UCSD-AML1 (cell line): ENCODE results near the gene RAPGEF4.

Experiments used
- DNase-seq: peaks from one replicate; lab custom pipeline; 2025; ENCODE audit not compliant: unreplicated experiment; lab: John Stamatoyannopoulos, UW

Gene RAPGEF4

DNA sequence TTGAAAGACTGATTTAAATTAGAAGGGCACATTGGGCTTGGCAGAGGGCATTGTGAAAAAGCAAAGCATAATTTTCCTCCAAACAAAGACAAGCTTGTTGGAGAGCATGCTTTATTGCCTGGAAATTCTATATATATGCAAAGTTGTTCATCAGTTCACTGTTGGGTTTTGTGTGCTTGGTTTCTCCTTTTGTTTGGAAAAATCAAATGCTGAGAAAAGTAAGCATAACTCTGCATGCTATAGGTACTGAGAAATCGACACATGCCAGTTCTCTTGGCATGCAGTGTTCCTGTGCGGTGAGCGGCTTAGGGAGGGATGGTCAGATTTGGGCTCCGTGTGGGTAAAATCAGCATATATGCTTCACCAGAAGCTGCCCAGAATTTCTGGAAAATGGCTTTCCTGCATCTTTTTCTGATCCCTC is 161.0 kb downstream of the RAPGEF4 start:
- DNase-seq = no peak

DNA sequence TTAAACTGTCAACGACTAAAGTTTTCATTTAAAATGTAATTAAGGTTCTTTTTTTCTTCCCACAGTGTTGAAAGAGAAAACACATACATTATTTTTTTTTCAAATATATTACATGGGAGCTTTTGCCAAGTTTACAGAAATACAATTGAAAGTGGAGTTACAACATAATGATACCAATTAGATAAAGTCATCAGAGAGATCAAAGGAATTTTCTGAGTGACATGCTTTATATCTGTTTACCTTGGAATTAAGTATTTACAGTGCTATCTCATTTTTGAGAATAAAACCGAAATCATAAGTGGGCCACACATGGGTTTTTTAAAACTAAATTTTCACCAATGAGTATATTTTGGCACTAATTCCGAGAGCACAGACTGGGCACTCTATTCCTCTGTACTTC is 165.2 kb downstream of the RAPGEF4 start:
- no peak for DNase-seq

DNA sequence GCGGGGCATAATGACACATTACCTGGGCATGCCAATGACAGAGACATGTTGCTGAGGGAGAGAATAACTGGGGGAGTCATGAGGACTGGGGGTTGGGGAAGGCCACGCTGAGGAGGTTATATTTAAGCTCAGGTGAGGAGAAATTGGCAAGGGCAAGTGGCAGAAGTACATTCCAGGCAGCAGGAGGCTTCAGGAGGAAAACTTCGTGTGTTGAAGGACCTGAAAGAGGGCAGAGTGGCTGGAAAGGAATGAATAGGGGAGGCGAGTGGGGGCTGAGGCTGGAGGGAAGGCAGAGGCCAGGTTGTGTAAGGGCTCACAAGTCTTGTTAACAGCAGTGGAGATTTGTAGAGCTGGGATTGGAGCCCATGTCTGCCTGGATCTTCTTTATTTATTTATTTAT is 166.3 kb downstream of the RAPGEF4 start:
- no peak for DNase-seq

DNA sequence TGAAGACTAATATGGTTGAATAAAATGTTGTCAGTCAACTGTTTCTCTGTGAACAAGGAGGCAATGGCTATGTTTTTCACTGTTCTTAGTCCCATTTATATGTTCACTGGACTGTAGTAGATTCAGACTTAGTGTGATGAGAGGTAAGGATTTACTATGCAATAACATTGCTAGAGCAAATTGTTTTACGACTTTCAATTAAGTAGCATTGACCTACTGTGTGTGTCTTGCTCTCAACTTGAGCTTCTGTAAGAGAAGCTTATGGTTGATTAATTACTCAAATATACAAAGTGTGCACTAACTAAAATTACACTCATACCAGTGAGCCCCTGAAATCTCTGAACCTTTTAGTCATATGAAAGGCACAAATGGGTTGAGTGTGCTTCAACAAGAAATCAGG is 168.6 kb downstream of the RAPGEF4 start:
- DNase-seq = no peak

DNA sequence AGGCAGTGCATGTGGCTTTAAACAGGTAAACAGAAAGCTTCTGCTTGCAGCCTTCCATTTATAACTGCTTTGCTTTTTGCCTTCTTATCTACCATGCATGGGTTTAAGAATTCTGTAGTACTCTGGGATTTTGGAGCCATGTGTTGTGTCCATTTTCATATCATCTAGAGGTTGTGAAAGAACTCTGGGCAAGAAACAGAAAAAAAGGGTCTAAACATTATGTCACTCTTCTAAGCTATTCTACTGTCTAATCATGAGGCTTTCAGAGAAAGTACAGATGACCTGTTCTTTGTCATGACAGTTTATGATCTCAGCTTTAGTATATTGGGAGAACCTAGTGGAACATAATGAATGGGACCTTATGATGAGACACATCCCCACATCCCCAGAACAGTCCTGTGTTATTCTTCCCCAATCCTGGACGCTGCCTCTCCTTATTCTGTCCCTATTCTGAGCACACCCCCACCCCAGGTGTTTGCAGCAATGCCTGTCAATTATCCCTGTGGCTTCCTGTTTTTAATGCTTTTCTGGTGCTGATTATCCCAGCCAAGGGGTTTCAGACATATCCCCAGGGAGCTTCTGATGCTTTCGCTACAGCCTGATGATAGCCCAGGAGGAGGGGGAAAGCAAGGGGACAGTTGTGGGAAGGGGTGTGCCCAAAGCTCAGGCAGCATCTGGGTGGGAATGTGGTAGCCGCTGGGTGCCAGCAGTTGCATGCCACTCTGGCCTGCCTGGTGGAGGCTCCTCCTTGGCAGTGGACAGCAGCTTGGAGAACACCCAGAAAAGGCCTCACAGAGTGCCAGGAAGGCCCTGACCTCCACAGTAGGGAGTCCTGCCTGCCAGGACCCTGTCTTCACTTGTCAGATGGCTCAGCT is 170.5 kb downstream of the RAPGEF4 start:
- DNase-seq = no peak

DNA sequence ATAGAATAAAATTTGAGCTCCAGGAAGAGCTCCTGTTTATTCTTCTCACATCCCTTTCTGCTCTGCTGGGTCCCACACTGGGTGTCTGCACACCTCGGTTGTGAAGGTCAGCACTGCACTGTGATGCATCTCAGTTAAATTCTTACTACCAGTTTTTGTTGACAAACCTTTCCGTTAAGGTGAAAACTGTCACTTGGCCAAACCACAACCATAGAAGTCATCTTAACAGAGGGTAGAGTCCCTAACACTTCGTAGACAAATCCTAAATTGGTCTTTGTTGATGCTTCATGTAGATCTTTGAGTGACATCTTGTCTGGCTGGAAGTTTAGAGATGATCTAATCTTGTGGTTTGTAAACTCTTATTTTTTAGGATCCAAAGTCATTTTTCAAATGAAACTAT is 172.6 kb downstream of the RAPGEF4 start:
- DNase-seq = no peak

DNA sequence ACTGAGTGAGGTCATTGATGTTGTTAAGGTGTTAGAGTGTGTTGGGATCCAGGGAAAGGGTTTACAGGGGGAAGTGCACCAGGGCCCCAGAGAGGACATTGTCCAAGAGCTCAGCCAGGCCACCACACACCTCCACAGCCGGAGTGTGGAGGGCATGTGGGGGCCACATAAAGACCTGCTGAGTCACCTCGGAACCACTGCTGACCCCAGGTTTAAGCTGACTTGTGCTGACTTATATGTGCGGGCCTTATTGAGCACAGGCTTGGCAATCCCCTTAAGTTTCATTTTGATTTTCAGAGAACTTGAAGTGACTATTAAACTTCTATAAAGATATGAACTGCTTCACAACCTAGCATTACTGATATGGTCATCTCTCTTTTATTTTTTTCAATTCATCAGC is 173.8 kb downstream of the RAPGEF4 start:
- DNase-seq = no peak

DNA sequence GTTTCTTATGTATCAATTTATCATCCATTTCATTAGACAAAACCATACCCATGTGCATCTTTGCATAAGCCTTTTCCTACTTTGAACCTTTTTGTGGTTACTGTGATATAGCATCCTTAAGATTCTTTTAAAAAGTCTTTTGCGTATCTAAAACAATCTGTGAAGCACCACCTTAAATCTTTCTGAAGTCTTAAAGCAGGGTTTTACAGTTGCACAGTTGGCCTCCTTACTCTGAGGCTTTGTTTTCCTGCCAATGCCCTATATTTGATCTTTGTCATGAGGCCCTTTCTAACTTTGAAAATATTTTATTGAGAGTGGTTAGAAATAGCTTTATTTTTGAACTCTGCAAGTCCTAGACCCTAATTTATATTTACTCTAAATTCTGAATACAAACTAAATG is 176.6 kb downstream of the RAPGEF4 start:
- no peak for DNase-seq

DNA sequence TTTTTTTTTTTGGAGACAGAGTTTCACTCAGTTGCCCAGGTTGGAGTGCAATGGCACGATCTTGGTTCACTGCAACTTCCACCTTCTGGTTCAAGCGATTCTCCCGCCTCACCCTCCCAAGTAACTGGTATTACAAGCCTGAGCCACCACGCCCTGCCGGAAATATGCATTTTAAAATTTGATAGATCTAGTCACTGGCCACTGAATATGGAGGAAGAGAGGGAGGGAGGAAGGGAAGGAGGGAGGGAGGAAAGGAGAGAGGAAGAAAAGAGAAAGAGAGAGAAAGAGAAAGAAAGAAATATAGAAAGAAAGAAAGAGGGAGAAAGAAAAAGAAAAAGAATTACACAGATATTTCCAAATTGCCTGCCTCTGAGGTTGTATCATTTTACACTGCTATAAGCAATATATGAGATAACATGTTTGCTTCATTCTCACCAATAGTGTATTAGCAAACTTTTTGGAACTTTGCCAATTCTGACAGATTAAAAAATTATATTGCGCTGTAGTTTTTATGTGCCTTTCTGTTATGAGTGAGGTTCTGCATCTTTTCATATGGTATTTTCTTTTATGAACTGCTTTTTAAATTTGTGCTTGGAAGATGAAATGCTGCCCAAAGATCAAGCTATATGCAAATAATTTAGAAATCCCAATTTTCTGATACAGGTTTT is 178.8 kb downstream of the RAPGEF4 start:
- no peak for DNase-seq

DNA sequence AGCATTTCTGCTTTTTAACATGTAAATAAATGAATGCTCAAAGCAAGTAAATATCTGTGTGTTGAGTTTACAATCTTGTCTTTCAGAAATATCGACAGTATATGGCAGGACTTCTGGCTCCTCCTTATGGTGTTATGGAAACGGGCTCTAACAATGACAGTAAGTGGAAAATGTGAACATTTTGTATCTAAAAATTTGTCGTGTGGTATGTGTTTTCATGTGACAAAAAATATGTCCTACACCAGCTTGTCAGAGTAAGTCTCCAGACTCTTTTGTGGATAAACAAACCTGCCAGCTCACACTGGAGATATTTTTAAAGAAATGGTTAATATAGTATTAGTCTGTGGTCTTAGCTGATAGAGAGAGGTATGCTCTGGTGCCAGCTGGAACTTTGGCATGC is 182.1 kb downstream of the RAPGEF4 start:
- no peak for DNase-seq

DNA sequence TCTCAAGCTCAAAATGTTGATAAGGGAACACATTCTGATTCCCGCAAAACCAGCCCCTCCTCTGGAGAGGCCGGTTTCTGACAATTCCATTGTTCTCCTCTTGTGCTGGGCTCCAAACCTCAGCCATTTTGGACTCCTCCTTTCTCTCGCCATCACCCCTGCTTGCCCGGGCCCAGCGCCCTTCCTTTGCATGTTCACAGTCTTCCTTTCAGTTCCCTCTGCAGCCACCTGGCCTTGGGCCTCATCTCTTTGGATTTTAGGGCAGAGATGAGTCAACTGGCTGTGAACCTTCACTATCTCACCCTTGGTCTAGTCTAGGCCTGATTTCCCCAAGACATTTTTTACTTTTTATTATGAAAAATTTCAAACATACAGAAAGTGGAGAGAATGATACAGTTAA is 184.1 kb downstream of the RAPGEF4 start:
- DNase-seq = no peak

DNA sequence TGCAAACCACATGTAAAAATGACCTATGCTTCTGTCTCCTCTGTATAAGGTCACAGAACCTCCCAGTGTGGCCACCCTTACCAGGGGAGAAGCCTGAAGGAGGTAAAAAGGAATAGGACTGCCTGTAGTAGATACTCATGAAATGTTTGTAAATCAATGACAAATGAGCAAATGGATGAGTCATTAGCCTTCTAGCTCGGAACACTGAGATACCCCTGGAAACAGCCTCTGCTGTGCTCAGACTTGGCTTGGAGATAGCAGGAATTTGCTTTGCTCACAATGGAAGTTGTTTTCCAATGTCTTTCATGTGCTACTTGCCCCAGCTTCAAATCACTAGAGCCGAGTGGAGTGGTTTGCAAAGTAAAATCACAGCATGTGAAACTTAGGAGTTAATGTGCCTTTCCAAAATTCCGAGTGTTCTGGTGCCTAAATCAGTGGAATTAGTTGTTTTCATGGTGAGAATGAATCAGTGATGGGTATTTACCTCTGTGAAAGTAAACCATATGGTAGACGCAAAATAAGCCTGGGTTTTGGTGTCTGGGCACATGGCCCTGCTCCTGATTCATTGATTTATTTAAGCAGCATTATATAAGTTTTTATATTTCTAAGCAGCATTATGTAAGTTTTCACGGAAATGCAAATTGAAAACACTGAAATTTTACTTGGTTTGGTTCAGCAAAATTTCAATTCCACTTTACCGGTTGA is 186.0 kb downstream of the RAPGEF4 start:
- no peak for DNase-seq

DNA sequence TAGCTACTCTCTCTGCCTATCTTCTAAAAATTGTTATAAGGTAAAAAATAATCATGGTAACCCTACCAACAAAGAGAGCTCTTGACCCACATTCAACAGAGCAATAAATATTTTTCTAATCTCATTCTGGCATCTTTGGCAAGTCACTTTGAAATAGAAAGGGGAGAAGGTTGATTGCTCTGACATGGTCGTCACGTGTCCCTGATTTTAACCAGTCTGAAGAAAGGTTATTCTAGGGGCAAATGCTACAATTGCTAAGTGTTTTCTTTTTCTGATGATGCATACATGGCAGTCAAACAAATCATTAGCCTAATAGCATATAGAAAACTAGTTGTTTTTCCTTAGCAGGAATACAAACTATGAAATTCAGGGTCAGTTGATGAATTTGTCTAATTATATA is 186.7 kb downstream of the RAPGEF4 start:
- DNase-seq = no peak

DNA sequence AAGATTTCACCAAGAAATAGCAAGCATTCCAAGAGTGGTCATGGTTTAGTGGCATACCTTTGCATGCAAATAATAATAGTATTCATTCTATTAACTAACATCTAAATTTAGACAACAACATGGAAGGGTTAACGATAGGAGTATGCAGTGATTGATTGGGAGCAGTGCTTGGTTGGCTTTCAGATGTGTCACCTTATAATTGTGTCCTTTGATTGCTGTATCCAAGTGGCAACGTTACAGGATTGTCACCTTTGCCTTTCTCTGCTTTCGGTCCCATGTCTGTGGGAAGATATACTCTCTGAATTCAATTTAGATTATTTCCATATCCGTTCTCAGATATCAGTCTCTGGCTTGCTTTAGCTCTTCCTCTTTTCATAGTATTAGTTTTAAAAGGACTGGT is 187.2 kb downstream of the RAPGEF4 start:
- DNase-seq = no peak

DNA sequence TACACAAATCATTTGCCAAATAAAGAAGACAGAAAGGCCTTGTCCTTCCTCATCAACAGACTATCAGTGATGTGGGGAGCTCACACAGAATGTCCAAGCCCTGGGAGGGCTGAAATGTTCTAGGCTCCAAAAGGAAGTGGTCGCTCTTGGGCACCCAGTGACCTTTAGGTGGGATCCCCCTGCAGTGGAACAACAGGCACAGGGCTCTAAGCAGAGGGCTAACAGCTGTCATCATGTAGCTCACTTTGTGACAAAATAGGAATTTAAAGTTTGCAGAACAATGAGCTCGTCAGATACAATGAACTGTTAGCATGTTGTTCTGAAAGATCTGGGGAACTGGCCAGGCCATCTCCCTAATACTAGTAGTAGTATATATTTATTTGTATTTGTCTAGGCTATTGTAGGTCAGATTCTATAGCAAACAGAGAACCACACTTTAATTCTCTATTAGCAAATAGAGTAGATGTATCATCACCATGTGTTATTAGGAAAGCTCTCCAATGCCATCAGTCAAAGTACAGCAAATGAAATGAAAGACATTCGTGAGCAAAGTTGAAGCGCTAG is 188.5 kb downstream of the RAPGEF4 start:
- no peak for DNase-seq

DNA sequence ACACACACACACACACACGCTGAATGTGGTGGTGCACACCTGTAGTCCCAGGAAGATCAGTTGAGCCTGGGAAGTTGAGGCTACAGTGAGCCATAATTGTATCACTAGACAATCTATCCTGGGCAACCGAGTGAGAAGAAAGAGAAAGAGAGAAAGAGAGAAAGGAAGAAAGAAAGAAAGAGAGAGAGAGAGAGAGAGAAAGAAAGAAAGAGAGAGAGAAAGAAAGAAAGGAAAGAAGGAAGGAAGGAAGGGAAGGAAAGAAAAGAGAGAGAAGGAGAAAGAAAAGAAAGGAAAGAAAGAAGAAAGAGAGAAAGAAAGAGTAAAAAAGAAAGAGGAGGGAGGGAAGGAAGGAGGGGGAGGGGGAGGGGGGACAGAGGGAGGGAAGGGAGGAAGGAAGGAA is 190.0 kb downstream of the RAPGEF4 start:
- DNase-seq = no peak

DNA sequence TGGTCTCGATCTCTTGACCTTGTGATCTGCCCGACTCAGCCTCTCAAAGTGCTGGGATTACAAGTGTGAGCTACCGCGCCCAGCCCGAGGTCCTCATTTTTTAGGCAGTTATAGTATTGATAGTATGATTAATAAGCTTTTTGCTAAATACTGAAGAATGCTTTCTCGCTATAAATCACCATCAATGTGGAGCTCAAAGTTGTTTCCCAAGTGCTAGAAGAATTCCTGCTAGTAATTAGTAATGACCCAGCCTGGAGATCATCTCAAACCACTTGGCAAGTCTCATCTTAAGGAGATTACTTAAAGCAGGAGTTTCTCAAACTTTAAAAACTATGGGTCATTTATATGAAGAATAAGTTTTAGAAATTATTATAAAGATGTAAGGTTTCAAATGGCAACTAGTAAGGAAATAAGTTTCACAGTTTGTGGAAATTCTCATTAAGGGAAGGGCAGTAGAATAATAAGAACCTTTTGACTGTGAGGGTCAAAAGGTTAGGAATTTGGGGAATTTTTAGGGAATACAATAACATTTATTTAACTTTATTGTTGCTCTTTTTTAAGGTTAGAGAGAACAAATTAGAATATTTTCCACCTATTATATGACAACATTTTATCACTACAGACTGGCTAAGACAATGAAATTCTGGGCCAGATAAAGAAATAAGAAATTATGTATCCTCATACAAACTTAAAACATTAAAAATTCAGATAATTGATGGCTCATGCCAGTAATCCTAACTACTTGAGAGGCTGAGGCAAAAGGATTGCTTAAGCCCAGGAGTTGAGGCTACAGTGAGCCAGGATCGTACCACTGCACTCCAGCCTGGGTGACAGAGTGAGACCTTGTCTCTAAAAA is 191.4 kb downstream of the RAPGEF4 start:
- no peak for DNase-seq

DNA sequence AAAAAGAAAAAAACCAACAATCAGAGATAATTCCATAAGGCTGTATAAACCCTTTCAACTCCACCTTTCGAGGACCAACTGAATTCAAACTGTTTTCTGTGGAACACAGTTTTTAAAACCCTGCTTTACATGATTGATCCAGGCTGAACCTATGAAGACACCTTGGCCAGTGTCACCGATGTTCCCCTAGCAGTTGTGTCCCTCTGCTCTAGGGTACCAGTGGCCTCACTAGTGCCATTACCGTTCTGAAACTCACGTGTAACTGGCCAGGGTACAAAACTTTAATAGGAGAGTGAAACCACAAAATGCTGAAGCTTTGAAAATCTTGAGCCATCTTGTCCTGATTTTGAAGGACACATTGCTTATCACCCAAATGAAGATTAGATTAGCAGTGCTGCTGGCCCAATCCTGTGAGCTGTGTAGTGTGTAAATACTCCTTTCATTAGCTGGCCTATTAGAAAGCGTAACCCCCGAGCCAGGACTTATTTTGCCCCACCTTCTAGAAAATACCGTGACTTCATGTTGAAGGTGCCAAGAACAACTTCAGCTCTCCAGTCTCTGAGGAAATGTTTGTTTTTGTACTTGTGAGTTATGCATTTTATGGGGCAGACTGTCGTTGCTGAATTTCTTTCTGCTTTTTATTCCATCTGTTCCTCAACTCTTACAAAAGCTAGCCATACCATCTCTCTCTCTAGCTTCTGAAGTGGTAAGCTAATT is 192.2 kb downstream of the RAPGEF4 start:
- DNase-seq = no peak

DNA sequence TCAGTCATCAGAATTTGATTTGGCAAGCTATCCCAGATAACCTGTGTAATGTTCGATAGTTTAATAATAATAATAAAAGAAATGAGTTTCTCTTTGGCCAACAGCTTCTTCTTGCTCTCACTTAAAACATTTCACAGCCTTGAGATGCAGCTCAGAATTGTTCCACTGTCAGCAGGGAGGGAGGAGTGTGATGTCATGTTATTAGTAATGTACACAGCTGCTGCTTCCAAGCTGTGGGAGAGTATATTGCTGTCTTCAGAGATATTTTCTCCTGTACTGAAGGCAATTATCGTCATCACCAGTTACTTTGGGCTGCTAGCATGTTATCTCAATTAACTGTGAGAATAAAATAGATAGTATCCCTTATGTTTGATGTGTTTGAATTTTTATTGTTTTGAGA is 193.1 kb downstream of the RAPGEF4 start:
- DNase-seq = no peak

DNA sequence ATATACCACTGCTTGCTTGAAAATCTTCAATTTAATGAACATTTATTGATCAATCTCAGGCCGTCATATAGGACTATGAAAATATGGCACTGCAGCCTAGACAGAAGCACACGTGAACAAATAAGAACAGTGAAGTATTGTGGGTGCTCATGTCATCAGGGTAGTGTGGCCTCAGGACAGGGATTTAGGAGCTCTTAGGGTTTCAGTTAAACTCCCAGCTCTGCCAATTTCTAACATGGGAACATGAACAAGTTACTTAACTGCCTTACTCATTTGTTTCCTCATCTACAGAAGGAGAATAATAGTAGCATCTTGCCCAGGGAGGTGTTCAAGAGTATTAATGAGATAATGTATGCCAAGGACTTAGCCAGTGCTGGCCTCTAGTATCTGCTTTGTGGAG is 194.0 kb downstream of the RAPGEF4 start:
- no peak for DNase-seq
